OCI-LY1 (cell line): ENCODE measurements around the gene CD6.

Experiments
- H2AFZ ChIP-seq: fragments of 200-600 bp; sonication (generic), shearing (Covaris generic); 2 replicates; pipeline ENCODE4 v1.6.0; 2014; ENCODE audit warnings: antibody characterized with exemption, mild to moderate bottlenecking, low read length
- H3F3A ChIP-seq: fragments of 200-600 bp; sonication (generic), shearing (Covaris generic); 2 replicates; pipeline ENCODE4 v1.6.0; 2014; ENCODE audit warnings: mild to moderate bottlenecking, antibody characterized with exemption, low read length, moderate library complexity; ENCODE audit not compliant: insufficient read depth
- H3K27ac ChIP-seq: fragments of 200-600 bp; sonication (generic); 2 replicates; pipeline ENCODE4 v1.5.1; 2014; ENCODE audit warnings: low read length, mixed run types, mild to moderate bottlenecking, low read depth; ENCODE audit not compliant: poor library complexity, severe bottlenecking
- H3K27me3 ChIP-seq: fragments of 200-600 bp; sonication (generic); 2 replicates; pipeline ENCODE4 v1.6.0; 2014; ENCODE audit warnings: antibody characterized with exemption, mild to moderate bottlenecking, low read length, moderate library complexity; ENCODE audit not compliant: insufficient read depth
- H3K36me3 ChIP-seq: fragments of 200-600 bp; sonication (generic); 2 replicates; pipeline ENCODE4 v1.6.1; 2014; ENCODE audit warnings: mild to moderate bottlenecking, antibody characterized with exemption, low read length, moderate library complexity, mixed read lengths; ENCODE audit not compliant: insufficient read depth
- H3K4me1 ChIP-seq: fragments of 200-600 bp; sonication (generic); 2 replicates; pipeline ENCODE4 v1.5.1; 2014; ENCODE audit warnings: mild to moderate bottlenecking, low read length, moderate library complexity; ENCODE audit not compliant: insufficient read depth, severe bottlenecking
- H3K4me2 ChIP-seq: fragments of 200-600 bp; sonication (generic), shearing (Covaris generic); 2 replicates; pipeline ENCODE4 v1.6.1; 2014; ENCODE audit warnings: low read length
- H3K4me3 ChIP-seq: fragments of 200-600 bp; sonication (generic); 2 replicates; pipeline ENCODE4 v1.5.1; 2014; ENCODE audit warnings: low read length, low read depth, mild to moderate bottlenecking, mixed read lengths; ENCODE audit not compliant: poor library complexity, severe bottlenecking
- H3K79me2 ChIP-seq: fragments of 200-600 bp; shearing (Covaris generic); 2 replicates; pipeline ENCODE4 v1.6.1; 2016; ENCODE audit warnings: mixed run types, low read length, mixed read lengths; ENCODE audit not compliant: insufficient read depth
- H3K9ac ChIP-seq: fragments of 200-600 bp; sonication (generic), shearing (Covaris generic); 2 replicates; pipeline ENCODE4 v1.6.1; 2014; ENCODE audit warnings: mild to moderate bottlenecking, low read length, mixed read lengths
- H3K9me2 ChIP-seq: fragments of 200-600 bp; sonication (generic), shearing (Covaris generic); 2 replicates; pipeline ENCODE4 v1.6.1; 2014; ENCODE audit warnings: low read depth, mild to moderate bottlenecking, low read length, mixed read lengths
- H3K9me3 ChIP-seq: fragments of 200-600 bp; shearing (Covaris generic); 2 replicates; pipeline ENCODE4 v1.6.1; 2014; ENCODE audit warnings: low read length, mixed read lengths
- H4K20me1 ChIP-seq: fragments of 200-600 bp; sonication (generic), shearing (Covaris generic); 2 replicates; pipeline ENCODE4 v1.6.0; 2016; ENCODE audit warnings: mild to moderate bottlenecking, low read length; ENCODE audit not compliant: insufficient read depth
- EZH2 ChIP-seq: fragments of 200-600 bp; sonication (generic), shearing (Covaris generic); IDR thresholded peaks from 2 replicates; pipeline ENCODE4 v1.8.0; 2017; ENCODE audit warnings: borderline replicate concordance, mixed run types, mild to moderate bottlenecking, antibody characterized with exemption, low read length, moderate library complexity, mixed read lengths
- TF ChIP-seq, protein P1 (sequence below): fragments of 200-600 bp; sonication (generic), shearing (Covaris generic); IDR thresholded peaks from 2 replicates; pipeline ENCODE4 v1.5.1; 2017; ENCODE audit warnings: mild to moderate bottlenecking, antibody characterized with exemption, low read length, moderate library complexity, mixed read lengths

Gene CD6, protein sequence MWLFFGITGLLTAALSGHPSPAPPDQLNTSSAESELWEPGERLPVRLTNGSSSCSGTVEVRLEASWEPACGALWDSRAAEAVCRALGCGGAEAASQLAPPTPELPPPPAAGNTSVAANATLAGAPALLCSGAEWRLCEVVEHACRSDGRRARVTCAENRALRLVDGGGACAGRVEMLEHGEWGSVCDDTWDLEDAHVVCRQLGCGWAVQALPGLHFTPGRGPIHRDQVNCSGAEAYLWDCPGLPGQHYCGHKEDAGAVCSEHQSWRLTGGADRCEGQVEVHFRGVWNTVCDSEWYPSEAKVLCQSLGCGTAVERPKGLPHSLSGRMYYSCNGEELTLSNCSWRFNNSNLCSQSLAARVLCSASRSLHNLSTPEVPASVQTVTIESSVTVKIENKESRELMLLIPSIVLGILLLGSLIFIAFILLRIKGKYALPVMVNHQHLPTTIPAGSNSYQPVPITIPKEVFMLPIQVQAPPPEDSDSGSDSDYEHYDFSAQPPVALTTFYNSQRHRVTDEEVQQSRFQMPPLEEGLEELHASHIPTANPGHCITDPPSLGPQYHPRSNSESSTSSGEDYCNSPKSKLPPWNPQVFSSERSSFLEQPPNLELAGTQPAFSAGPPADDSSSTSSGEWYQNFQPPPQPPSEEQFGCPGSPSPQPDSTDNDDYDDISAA

DNA sequence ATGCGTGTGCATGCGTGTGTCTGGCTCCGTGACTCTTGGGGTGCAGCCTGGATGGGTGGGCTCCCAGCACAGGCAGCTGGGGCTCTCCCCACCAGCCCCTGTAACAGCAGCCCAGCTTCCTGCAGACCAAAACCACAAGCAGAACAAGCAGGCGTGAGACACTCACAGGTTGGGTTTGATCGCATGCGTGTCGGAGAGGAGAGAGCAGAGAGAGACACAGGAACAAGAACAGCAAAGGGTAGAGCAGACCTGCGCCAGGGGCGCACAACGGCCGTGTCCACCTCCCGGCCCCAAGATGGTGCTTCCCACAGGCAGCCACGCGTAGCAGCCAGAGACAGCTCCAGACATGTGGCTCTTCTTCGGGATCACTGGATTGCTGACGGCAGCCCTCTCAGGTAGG is at the start of gene CD6:
Gene CD6, plus strand, starts transcription at position 161 of the 400 bp plus-strand sequence. Its CDS starts 186 bp downstream, at position 347.
- H3K36me3 ChIP-seq, result no peaks in the 10 kb centered on the region; the same call in 1 of the 2 replicates
- no peak within 1 kb of the TSS for H3K27ac ChIP-seq
- no peak within 1 kb of the TSS for H3K9ac ChIP-seq
- no peak within 1 kb of the TSS; the same call in 1 of the 2 replicates for H3K4me2 ChIP-seq
- no peaks in the 10 kb centered on the region for H3K79me2 ChIP-seq
- peaks cover 8% of the 10 kb centered on the region for H3K4me1 ChIP-seq
- no peaks in the 10 kb centered on the region for H4K20me1 ChIP-seq
- H3K27me3 ChIP-seq, result peaks cover 9% of the 10 kb centered on the region; the same call in 1 of the 2 replicates
- H3K9me2 ChIP-seq, result no peaks in the 10 kb centered on the region
- no peaks in the 10 kb centered on the region; the same call in 1 of the 2 replicates for H3K9me3 ChIP-seq
- H3F3A ChIP-seq, result no peaks in the 10 kb centered on the region
- no peak within 1 kb of the TSS for H3K4me3 ChIP-seq
- no peak for TF ChIP-seq EZH2
- TF ChIP-seq, protein P1, sequence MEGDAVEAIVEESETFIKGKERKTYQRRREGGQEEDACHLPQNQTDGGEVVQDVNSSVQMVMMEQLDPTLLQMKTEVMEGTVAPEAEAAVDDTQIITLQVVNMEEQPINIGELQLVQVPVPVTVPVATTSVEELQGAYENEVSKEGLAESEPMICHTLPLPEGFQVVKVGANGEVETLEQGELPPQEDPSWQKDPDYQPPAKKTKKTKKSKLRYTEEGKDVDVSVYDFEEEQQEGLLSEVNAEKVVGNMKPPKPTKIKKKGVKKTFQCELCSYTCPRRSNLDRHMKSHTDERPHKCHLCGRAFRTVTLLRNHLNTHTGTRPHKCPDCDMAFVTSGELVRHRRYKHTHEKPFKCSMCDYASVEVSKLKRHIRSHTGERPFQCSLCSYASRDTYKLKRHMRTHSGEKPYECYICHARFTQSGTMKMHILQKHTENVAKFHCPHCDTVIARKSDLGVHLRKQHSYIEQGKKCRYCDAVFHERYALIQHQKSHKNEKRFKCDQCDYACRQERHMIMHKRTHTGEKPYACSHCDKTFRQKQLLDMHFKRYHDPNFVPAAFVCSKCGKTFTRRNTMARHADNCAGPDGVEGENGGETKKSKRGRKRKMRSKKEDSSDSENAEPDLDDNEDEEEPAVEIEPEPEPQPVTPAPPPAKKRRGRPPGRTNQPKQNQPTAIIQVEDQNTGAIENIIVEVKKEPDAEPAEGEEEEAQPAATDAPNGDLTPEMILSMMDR, result no peak
- H2AFZ ChIP-seq, result no peak within 1 kb of the TSS

DNA sequence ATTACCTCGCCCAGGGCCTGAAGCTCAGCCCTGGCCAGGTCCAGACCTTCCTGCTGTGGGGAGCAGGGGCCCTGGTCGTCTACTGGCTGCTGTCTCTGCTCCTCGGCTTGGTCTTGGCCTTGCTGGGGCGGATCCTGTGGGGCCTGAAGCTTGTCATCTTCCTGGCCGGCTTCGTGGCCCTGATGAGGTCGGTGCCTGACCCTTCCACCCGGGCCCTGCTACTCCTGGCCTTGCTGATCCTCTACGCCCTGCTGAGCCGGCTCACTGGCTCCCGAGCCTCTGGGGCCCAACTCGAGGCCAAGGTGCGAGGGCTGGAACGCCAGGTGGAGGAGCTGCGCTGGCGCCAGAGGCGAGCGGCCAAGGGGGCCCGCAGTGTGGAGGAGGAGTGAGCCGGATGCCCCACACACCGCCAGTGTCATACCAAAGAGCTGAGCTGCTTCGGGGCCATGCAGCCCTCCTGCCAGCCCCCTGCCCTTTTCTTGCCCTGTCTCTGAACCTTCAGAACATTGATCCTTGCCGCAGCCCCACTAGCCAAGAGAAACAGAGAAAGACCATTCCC is 49.6 kb upstream of the CD6 start:
- H3K36me3 ChIP-seq, result peaks cover 57% of the 10 kb centered on the region
- 0 out of 2 replicates have a peak, but pooled peaks cover 4% of the 10 kb centered on the region for H3K27me3 ChIP-seq
- no peak overlapping the region for H3K4me2 ChIP-seq
- TF ChIP-seq, protein P1, result no peak
- TF ChIP-seq EZH2, result no peak
- no peak overlapping the region for H3K27ac ChIP-seq
- no peaks in the 10 kb centered on the region for H3K9me3 ChIP-seq
- H3K9me2 ChIP-seq, result no peaks in the 10 kb centered on the region
- H4K20me1 ChIP-seq, result no peaks in the 10 kb centered on the region
- no peak overlapping the region for H3K4me3 ChIP-seq
- peaks cover 5% of the 10 kb centered on the region; the same call in 1 of the 2 replicates for H3K79me2 ChIP-seq
- H3F3A ChIP-seq, result no peaks in the 10 kb centered on the region
- no peak overlapping the region for H3K9ac ChIP-seq
- H2AFZ ChIP-seq, result no peak overlapping the region
- peaks cover 23% of the 10 kb centered on the region for H3K4me1 ChIP-seq

DNA sequence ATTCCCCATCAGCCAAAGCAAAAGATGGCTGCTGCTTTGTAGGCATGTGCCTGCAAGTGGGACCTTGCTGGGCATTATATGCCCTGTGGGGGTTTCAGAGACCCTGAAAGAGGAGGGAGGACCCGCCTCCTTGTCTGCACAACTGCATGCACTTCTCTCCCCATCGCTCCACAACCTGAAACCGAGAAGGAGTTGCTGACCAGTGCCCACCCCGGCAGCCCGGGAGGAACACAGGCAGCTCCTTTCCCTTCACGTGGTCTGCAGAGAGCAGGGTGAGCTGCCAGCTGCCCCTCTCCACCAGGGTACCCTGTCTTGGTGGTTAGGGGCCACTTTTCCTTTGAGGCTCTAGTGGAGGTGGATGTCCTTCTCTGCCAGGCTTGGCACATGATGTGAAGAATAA is 48.6 kb upstream of the CD6 start:
- H2AFZ ChIP-seq, result no peak overlapping the region
- no peak overlapping the region for H3K4me2 ChIP-seq
- H3K27me3 ChIP-seq, result 0 out of 2 replicates have a peak, but pooled peaks cover 4% of the 10 kb centered on the region
- TF ChIP-seq, protein P1, result no peak
- no peak for TF ChIP-seq EZH2
- no peaks in the 10 kb centered on the region for H3K9me2 ChIP-seq
- no peak overlapping the region for H3K4me3 ChIP-seq
- no peaks in the 10 kb centered on the region for H4K20me1 ChIP-seq
- no peaks in the 10 kb centered on the region for H3K9me3 ChIP-seq
- H3K4me1 ChIP-seq, result peaks cover 23% of the 10 kb centered on the region
- H3K79me2 ChIP-seq, result no peaks in the 10 kb centered on the region
- H3F3A ChIP-seq, result no peaks in the 10 kb centered on the region
- H3K9ac ChIP-seq, result no peak overlapping the region
- H3K27ac ChIP-seq, result no peak overlapping the region
- H3K36me3 ChIP-seq, result peaks cover 50% of the 10 kb centered on the region
